GM18498 (cell line): ENCODE results near the gene ANHX.
"Not testable (repeated sequence)": the region's sequence is repeated elsewhere in the genome, so short reads cannot be mapped to it uniquely, and the experiment has no call there.

Experiments
- ATAC-seq: cut with Tn5 transposase; IDR thresholded peaks from one replicate; pipeline ENCODE4 v1.9.1; 2021; ENCODE audit warnings: mild to moderate bottlenecking, moderate library complexity; ENCODE audit not compliant: unreplicated experiment

ANHX gene

DNA sequence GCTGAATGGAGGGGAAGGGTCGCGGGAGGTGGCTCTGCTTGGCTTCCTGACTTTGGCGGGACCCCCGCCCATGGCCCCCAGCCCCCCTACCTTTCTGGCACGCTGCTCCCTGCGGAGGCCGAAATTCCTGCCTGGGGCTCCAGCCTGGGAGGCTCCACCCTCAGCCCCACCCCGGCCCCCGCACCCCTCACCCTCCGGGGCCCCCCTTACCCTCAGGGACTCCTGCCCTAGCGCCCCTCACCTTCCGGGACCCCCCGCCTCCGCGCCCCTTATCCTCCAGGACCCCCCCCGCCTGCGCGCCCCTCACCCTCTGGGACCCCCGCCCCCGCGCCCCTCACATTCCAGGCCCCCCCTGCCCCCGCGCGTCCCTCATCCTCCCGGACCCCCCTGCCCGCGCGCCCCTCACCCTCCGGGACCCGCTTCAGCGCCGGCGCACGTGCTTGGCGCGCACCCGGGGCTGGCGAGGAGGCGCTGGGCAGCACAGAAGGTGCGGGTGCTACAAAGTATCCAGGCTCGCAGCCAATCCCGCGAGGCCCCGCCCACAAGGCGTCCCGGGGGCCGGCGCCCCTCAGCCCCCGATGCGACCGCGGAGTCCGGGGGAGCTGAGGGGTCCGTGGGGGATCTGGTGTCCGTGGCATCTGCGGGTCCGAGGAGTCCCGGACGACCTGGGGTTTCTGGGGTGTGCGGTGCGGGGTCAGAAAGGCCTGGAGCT is at the start of gene ANHX:
ANHX (minus strand) TSS at position 477 of the 712 bp plus-strand sequence. CDS start 1,521 bp downstream, outside the sequence.
- no peak for ATAC-seq

DNA sequence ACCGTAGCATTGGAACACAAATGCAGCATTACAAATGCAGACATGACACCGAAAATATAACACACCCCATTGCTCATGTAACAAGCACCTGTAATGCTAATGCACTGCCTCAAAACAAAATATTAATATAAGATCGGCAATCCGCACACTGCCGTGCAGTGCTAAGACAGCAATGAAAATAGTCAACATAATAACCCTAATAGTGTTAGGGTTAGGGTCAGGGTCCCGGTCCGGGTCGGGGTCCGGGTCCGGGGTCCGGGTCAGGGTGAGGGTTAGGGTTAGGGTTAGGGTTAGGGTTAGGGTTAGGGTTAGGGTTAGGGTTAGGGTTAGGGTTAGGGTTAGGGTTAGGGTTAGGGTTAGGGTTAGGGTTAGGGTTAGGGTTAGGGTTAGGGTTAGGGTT is 29.0 kb upstream of the ANHX start:
- not testable (repeated sequence) for ATAC-seq

GRCh38 chr12:133264173-133264572 is 28.5 kb upstream of the ANHX start:
- no peak for ATAC-seq

DNA sequence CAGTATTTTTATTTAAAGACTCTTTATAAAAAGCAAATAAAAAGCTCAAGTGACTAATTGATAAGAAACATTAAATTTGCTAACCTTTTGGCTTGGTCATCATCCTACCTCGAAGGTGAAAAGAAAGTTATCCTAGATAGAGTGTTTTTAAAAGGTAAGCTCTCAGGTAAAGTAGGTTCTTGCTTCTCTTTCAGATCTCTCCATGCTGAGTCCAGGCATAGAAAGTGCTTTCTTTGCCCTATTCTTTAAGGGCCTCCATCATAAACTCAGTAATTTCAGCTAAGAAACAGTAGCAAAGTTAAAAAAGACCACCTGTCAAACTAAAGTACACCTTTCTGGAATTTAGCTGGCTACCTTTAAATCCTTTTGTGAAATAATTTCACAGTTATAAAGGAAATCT is 20.6 kb upstream of the ANHX start:
- no peak for ATAC-seq

DNA sequence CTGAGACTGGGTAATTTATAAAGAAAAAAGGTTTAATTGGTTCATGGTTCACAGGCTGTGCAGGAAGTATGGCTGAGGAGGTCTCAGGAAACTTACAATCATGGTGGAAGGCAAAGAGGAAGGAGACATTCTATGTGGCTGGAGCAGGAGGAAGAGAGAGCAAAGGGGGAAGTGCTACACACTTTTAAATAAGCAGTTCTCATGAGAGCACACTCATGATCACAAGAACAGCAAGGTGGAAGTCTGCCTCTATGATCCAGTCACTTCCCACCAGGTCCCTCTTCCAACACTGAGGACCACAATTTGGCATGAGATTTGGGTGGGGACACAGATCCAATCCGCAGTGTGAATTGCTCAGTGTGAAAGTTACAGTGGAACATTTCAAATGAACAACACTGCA is 20.2 kb upstream of the ANHX start:
- not testable (repeated sequence) for ATAC-seq

DNA sequence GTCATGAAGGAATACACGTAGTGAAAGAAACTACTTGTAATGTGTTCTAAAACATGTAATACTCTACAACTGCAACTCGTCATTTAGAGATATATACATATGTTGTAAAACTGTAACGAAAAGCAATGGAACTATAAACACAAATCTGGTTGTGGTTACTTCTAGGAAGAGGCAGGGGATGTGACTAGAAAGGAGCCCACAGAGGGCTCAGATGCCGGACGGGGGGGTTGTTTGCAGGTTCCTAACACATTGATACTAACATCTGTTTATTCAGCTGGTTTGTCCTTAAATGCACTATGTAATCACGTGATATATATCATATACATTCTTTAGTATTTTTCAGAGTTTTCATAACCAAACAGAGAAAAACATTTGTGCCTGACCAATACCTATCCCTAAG is 16.1 kb upstream of the ANHX start:
- ATAC-seq, result no peak

GRCh38 chr12:133236556-133236955 is 879 bp upstream of the ANHX start:
- no peak for ATAC-seq

DNA sequence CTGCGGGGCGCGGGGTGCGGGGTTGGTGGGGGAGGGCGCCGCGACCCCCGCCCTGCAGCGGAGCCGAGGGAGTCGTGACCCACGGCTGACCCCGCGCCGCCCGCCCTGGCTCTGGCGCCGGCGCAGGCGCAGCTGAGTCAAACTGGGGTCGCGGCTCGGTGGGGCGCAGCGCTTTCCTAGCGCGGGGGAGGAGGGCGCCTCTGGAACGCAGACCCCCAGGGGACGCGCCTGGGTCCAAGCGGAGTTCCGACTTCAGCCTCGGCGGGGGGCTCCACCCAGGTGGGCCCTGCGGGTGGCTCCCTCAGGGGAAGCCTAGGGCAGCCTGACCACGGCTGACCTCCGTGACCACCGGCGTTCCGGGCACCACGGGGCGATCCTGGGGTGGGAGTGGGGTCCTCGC is 467 bp upstream of the ANHX start:
- no peak for ATAC-seq

DNA sequence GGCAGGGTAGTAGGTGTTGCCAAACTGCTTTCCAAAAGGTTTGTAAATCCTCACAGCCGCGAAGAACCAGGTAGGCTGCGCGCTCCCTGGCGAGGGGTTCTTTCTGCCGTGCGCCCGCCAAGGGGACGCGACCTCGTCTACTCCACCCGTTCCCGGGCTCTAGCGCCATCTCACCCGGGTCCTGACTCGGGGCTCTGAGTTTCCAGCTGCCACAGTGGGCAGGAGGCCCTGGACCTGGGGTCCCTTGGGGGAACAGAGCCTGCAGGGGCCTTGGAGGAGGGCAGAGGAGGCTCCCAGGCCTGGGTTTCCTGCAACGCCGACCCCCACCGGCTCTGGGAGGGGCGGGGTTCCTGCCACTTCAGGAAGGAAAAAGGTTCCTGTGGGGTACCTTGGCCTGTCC is 706 bp downstream of the ANHX start:
- ATAC-seq, result no peak

GRCh38 chr12:133233993-133234564 is 1.6 kb downstream of the ANHX start:
- no peak for ATAC-seq

DNA sequence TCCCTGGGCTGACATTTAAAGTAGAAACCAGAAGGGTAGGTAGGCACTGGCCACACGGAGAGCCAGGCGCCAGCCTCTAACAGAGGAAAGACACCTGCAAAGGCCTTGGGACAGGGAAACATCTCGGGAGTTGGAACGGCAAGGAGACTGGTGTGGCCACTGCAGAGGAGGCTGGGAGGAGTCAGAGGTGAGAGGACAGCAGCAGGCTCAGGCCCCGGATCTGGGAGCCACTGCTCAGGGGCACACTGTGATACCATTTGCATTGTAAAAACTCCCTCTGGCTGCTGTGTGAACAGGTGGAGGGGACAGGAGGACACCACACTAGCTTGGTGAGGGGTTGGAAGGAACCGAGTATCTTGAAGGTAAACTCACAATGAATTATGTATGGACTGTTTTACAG is 2.7 kb downstream of the ANHX start:
- no peak for ATAC-seq

DNA sequence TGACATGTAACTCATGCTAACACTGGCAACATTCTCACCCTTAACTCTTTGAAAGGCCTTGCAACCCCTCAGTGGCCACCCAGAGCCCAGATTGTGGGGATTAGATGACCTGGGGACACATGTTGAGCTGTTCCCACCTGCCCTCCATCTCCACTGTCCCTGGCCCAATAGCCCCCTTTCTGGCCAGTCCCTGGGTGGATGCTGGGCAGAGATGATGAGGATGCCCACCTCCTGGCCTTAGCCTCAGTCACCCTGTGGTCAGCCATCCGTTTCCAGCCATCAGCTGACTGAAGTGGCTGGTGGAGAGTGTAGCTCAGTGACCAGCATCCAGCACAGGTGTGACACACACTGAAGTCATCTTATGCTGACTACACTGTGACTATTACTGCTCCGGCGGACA is 4.7 kb downstream of the ANHX start:
- no peak for ATAC-seq

GRCh38 chr12:133227281-133227852 is 8.3 kb downstream of the ANHX start:
- no peak for ATAC-seq

- no peak for ATAC-seq
Observed at GRCh38 chr12:133226690-133227089, 9.0 kb downstream of the ANHX start.

DNA sequence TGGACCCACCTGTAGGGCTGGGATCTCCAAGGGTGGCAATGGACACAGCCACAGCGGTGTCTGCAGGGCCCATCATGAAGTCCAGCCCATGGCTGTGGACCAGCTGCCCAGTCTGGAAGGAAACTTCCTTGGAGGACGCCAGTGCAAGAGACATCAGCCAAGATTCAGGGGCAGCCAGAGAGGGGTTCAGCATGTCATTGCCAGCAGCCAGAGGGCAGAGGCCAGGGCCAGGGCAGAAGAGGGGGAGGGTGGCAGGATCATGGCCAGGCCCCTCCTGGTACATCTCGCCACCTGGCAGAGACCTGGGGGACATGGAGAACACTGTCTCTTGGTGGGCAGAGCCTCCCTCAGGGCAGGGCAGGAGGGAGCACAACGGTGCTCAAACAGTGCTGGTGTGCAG is 10.2 kb downstream of the ANHX start:
- ATAC-seq, result no peak

DNA sequence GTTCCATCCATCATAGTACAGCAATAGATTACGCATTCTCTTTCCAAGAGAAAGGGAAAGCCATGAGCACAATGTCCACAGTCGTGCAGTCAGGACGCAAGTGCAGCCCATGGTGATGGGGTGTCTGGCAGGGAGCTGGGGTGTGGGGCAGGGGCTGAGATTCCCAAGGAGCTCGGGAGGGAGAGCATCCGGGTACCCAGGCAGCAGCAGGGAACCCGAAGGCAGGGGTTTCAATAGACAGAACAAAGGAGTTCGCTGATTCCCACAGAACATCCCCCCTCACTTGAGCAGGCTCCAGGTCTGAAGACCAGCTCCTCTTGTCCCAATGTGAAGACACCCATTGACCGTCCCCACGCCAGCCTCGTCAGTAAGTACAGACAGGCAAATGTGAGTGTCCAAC is 13.5 kb downstream of the ANHX start:
- ATAC-seq, result no peak

- no peak for ATAC-seq
Observed at GRCh38 chr12:133221241-133221640, 14.4 kb downstream of the ANHX start.

DNA sequence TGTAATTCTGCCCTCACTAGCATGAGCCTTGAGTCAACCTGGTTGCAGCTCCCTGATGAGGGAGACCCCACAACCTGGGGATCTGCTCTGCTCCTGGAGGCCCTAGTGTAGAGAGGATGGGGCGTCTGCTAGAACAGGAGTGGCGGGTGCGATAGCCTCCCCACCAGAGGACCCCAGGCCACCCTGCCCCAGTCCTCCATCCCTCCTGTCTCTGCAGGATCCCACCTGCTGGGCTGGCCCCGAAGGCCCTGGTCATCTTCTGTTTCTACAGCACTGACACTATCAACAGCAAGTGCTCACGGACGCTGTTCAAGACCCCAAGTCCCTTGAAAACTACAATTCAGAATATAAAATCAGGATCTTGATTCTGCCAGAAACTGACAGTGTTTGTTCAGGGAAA is 15.2 kb downstream of the ANHX start:
- no peak for ATAC-seq

- ATAC-seq, result no peak
Observed at GRCh38 chr12:133217219-133217618, 18.5 kb downstream of the ANHX start.

GRCh38 chr12:133215724-133216123 is 20.0 kb downstream of the ANHX start:
- no peak for ATAC-seq

- ATAC-seq, result no peak
Observed at GRCh38 chr12:133206390-133206789, 29.3 kb downstream of the ANHX start.

DNA sequence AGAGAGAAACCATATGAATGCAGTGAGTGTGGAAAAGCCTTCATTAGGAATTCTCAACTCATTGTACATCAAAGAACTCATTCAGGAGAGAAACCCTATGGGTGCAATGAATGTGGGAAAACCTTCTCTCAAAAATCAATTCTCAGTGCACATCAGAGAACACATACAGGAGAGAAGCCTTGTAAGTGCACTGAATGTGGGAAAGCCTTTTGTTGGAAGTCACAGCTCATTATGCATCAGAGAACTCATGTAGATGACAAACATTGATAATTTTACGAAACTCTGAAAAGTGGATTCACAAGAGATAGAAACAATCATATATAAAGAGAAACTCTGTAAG is 31.4 kb downstream of the ANHX start:
- no peak for ATAC-seq
